ENCODE measurements around the gene RNF144A.
"Not testable (repeated sequence)": the region's sequence is repeated elsewhere in the genome, so short reads cannot be mapped to it uniquely, and the experiment has no call there.

Gene RNF144A

GRCh38 chr2:6972067-6972710, 55.0 kb downstream of the RNF144A start:
- DNase-seq (ENCODE audit: low read depth) = no peak

- no peak for DNase-seq (ENCODE audit: low read depth)
Measured at GRCh38 chr2:6973895-6974545, 56.8 kb downstream of the RNF144A start.

GRCh38 chr2:6975988-6976387, 58.8 kb downstream of the RNF144A start:
- DNase-seq (ENCODE audit: low read depth) = no peak

DNA sequence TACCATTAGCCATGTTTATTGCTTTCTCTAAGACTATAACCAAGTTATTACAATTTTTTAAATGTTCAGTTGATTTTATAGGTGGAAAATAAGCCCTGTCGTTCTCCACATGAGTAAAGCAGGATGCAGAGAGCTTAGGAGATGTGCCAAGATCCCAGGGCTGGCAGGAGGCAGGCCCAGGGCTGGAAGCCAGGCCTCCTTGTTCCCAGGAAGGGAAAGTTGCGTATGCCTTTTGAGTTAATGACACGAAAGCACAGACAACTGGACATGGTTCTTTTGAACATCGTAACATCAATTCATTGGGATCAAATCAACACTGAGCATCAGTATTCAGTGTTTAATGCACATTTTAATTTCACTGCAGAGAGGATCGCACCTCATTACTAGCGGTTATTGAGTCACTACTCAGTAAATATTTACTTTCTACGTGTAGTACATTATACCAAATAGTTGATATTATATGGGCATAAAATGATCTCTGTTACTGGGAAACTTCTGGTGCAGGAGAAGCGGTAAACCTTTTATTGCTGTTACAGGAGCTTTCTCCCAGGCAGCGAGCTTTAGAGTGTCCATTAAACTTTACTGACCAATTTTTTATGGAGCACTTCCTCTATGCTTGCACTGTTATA, 60.0 kb downstream of the RNF144A start:
- no peak for DNase-seq (ENCODE audit: low read depth)

DNA sequence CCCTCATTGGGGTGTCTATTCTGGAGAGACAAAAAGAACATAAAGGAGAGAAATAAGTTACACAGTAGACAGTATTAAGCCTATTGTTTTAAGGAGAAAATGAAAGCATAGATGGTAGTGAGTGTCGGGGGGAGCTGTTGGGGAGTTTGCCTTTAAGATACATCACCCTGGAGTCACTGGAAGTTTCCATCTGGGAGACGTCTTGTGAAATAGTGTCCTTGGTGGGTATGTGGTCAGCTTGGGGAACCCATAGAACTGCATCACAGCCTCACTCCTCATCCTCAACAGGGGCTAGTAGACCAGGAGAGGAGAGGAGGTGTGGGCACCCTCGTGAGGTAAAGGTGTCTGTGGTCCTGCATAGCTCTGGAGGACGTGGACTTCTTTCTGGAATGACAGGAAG, 60.6 kb downstream of the RNF144A start:
- no peak for DNase-seq (ENCODE audit: low read depth)

GRCh38 chr2:6978991-6979390, 61.8 kb downstream of the RNF144A start:
- DNase-seq (ENCODE audit: low read depth) = no peak

DNA sequence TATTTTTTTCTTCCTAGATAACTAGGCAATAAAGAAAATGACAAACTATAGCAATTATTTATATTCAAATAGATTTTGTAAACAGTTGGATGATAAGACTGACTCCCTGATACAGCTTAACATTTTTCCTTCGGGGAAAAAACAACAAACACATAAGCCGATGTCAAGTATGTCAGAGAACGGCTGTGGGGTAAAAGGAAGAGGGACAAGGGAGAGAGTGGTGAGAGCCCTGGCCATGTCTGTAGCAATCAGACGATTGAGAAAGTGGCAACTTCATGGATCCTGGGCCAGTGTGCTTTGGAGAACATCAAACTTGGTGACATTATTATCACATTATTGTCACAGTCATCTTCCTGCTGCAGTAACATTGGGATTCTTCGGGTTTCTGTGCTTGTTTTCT, 65.2 kb downstream of the RNF144A start:
- no peak for DNase-seq (ENCODE audit: low read depth)

DNA sequence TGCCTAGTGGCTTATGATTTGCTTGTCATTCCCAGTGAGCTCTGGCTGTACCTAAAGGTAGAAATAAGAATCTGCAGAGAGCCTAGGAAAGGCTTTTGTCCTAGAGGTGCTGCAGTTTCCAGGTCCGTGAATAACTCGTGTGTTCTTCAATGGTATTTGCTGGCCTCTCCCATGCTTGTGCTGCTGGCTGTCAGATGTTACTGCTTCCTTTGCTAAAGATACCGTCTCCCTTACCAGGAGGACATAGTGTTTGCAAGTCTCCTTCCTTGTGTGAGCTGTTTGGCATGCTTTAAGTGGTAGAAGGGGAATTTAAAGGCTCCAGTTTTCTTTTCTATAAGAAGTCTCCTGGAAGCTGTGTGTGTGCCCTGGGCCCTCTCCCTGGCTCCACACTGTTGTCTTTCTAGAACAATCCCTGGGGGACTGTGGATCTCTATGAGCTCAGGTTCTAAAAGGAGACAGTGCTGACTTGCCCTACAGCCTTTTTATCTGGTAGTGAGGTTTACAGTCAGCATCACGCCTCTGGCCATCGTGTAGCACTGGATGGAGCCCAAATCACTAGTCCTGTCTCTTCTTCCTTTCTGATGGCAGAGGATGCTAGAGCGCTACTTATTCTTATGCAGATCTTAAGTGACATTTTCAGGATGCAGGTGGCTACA, 65.8 kb downstream of the RNF144A start:
- DNase-seq (ENCODE audit: low read depth) = no peak

DNA sequence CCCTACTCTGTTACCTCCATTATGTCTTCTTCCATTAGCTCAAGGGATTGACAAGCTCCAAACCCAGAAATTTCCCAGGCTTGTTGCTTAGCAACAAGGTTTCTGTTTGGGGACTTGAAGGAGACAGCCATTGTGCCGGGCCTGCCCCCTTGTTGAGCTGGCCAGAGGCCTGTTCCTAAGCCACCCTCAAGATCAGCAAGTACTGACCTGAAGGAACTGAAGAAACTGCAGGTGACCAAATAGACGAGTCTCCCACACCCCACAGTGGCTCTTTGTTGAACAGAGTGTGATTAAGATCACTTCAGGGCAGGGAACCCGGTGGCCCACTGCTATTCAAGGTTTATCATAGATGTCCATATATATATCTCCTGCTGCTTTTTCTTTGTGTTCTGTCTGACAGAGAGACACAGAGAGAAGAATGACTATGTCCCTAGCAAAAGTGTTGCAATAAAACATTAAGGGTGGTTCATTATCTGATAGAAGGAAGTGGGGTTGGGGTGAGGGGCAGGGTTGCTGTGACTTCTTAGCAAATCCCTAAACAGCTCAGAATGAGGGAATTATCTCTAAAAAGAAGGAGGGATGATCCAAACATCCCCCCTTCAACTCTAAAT, 69.2 kb downstream of the RNF144A start:
- no peak for DNase-seq (ENCODE audit: low read depth)

DNA sequence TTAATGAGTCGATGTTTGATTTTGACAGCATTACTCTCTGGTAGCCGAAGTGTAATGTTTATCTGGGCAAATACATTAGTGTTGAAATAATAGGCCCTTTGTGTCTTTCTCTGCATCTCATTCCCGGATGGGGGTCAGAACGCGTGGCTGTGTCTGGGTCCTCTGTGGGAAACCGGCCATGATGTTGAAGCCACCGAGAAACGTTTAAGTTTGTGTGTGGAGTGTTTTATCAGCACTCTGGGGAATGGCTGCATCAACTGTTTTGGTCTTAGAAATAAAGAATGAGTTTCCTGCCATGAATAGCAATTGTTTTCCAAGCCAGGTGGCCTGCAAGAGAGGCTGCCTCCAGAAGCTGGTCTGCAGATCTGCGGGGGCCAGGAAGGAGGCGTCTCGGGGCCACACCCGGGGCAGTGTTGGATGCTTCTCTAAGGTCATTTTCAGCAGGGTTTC, 69.7 kb downstream of the RNF144A start:
- no peak for DNase-seq (ENCODE audit: low read depth)

- DNase-seq (ENCODE audit: low read depth) = no peak
Measured at GRCh38 chr2:6990871-6991270, 73.7 kb downstream of the RNF144A start.

DNA sequence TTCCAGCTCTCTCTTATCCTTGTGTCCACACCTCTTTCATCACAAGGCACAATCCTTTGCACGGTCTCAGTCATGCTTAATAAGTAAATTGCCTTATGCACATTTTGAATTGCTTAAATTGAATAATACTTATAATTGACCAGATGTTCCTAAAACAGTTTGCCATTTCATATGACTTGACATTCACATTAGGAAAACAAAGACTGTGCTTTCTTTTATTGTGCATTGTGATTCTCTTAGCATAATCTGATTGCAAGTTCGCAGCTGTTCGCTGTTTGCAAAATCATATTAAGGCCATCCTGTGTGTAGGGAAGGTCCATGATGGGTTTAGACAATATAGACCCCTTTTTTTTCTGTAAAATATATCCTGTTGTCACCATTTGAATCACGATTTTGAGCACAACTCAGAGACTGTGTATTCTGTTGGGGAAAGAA, 75.6 kb downstream of the RNF144A start:
- no peak for DNase-seq (ENCODE audit: low read depth)

DNA sequence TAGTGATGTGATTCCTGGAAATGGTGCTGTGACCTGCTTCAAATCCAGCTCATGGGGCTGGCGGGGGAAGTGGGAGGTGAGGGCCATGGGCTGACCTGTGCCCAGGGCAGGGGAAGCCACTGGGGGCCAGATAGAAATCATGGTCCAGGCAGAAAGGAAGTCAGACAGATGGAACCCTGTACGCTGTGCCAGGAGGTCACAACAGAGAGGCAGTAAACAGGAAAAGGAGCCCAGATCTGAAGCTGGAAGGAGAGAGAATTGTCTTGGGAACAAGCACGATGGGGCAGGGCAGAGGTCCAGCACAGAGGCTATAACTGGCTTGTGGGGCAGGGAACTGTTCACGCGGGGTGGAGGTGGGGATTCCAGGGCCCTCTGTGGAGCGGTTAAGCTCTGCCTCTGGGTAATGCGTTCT, 76.0 kb downstream of the RNF144A start:
- no peak for DNase-seq (ENCODE audit: low read depth)

GRCh38 chr2:6993936-6994335, 76.7 kb downstream of the RNF144A start:
- no peak for DNase-seq (ENCODE audit: low read depth)

DNA sequence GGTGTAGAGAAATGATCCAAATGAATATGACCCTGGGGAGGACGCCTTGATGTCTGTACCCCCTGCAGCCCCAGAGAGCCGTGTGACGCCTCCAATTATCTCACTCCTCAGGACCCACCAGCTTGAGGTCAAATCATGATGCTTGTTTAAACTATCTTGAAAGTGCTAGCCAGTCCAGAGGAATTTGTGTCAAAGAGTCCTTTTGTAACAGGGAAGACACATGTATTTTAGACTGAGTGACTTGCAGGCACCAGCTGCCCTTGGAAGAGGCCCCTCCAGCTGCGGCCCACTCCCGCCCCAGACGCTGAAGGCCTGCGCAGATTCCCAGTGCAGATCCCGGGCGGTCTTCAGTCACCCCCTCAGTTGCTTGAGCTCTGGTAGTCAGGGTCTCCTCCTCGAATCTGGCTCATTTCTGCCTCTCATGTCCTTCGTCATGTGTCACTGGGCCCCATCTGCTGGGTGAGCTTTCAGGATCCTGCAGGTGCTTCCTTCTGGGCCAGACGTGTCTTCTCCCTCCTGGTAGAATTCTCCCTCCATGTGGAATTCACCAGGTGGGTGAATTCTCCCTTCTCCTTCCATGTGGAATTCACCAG, 77.4 kb downstream of the RNF144A start:
- no peak for DNase-seq (ENCODE audit: low read depth)

GRCh38 chr2:6995391-6996097, 78.3 kb downstream of the RNF144A start:
- DNase-seq (ENCODE audit: low read depth) = no peak

DNA sequence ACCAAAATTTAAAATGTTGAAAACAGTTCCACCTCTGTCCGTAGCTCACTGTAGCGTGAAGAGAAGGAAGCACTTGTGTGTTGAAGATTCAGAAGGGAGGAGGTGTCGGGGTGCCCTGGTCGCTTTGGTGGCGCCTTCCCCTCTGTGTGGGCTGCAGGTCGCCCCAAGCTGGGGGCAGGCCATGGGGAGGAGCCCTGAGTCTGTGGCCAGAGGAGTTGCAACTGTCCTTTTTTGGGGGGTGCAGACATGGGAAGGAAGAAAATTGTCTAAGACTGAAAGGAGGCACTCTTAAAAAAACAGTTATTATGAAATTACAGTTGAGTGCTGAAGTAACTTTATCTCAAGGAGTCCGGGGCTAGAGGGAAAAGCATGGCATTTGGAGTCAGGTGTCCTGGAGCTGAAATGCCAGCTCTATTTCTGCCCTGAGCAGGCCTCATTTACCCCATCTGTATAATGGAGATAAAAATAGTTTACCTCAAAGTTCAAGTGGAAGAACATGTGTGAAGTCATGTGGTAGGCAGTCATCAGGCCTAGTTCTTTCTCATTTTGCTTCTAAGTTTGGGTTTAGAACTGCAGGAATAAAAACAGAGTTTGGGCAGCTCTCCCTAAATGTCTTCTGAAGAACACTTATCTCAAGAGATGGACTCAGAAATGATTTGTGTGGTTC, 82.1 kb downstream of the RNF144A start:
- no peak for DNase-seq (ENCODE audit: low read depth)

DNA sequence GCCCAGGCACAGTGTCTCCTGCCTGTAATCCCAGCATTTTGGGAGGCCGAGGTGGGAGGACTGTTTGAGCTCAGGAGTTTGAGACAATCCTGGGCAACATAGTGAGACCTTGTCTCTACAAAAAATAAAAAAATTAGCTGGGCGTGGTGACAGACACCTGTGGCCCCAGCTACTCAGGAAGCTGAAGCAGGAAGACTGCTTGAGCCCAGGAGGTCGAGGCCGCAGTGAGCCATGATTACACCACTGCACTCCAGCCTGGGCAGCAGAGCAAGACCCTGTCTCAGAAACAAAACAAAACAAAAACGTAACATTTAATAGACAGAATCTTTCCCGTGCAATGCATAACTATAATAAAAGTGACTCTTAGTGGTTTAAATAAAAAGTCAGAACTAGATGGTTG, 84.2 kb downstream of the RNF144A start:
- not testable (repeated sequence) for DNase-seq (ENCODE audit: low read depth)

DNA sequence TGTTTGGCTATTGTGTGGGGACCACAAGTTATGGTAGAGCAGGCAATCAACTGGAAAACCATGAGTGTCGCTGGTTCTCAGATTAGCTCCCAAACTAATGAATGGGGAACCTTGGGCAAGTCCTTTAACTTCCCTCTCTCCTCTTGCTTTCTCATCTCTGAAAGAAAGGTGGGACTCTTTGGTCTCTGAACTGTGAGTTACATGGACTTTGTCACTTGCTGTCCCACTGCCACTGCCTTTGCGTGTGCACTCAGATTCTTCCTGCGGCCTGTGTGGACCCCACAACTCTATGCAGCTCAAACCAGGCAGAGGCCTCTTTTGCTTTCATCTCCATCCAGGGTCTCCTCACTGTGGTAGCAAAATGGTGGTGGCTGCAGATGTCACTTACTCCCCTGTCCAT, 86.7 kb downstream of the RNF144A start:
- no peak for DNase-seq (ENCODE audit: low read depth)

DNA sequence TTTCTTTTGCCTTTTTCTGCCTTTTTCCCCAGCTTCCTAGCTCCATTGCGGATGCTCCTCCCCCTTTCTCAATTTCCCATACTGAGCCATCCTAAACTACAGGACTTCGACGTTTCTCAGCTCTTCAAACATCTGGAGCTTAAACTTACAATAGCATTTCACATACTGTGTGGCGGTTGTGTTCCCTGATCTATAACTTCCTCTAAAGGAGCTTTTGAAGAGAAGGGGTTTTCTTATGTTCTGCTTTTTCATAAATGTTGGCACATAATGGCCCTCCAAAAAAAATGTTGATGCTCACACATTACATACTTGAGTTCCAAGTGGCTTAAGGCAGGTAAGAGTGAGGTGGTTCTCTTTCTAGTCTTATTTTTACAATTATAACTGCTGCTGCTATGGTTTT, 87.4 kb downstream of the RNF144A start:
- DNase-seq (ENCODE audit: low read depth) = no peak

GRCh38 chr2:7007488-7007845, 90.3 kb downstream of the RNF144A start:
- no peak for DNase-seq (ENCODE audit: low read depth)
